IMR-90 (cell line): ENCODE results near the gene RMI2. TPM values are rescaled to one million over a fixed set of nuclear protein-coding genes. Genes with fewer than 3 reads are reported as not detected.
A peak's percentile ranks its signal among the peaks of the same experiment; 100 is the strongest.

ENCODE experiments used
- ATAC-seq: fragments of 200-7000 bp; cut with Tn5 transposase; 2 replicates; pipeline ENCODE4 v1.9.1; 2020; ENCODE audit warnings: low read depth, mild to moderate bottlenecking, moderate library complexity
- BruUV-seq: library from RNA; stranded (reverse); fragments of 400-500 nt; replicated peaks from 2 replicates; lab custom pipeline; 2021; lab: Mats Ljungman, UMichigan
- CTCF ChIA-PET: fragments of 300-600 bp; formaldehyde crosslinking; extraction: SDS; loops from one replicate; lab custom pipeline; 2021; ENCODE audit warnings: antibody characterized with exemption; lab: Yijun Ruan, JAX
- POLR2A ChIA-PET: fragments of 300-600 bp; sonication (Branson Sonifier 250); formaldehyde crosslinking; loops from one replicate; lab custom pipeline; 2022; ENCODE audit warnings: antibody characterized with exemption; ENCODE audit not compliant: unreplicated experiment; lab: Charles Lee
- DNase-seq: peaks from one replicate; pipeline ENCODE4 v3.0.0; 2013
- H2AFZ ChIP-seq: replicated peaks from 2 replicates; pipeline ENCODE3; 2013; ENCODE audit warnings: low read length, mild to moderate bottlenecking; ENCODE audit not compliant: poor library complexity
- H2AK5ac ChIP-seq: 2 replicates; pipeline ENCODE4 v1.6.1; 2013; ENCODE audit warnings: low read depth, low read length, inconsistent platforms
- H2AK9ac ChIP-seq: replicated peaks from 2 replicates; pipeline ENCODE3; 2013; ENCODE audit warnings: mild to moderate bottlenecking, low read depth, low read length, moderate library complexity; ENCODE audit not compliant: poor library complexity
- H2BK120ac ChIP-seq: 2 replicates; pipeline ENCODE4 v1.6.1; 2013; ENCODE audit warnings: low read depth, low read length, inconsistent platforms
- H2BK15ac ChIP-seq: 3 replicates; pipeline ENCODE4 v1.6.1; 2013; ENCODE audit warnings: low read depth, low read length, inconsistent platforms
- H2BK20ac ChIP-seq: 2 replicates; pipeline ENCODE4 v1.6.1; 2013; ENCODE audit warnings: low read depth, mild to moderate bottlenecking, inconsistent platforms, low read length, moderate library complexity
- H2BK5ac ChIP-seq: 2 replicates; pipeline ENCODE4 v1.6.1; 2013; ENCODE audit warnings: mild to moderate bottlenecking, low read depth, low read length, inconsistent platforms; ENCODE audit not compliant: poor library complexity, severe bottlenecking
- H3K14ac ChIP-seq: replicated peaks from 2 replicates; pipeline ENCODE4 v1.6.1; 2013; ENCODE audit warnings: low read depth, low read length, inconsistent platforms
- H3K18ac ChIP-seq: 2 replicates; pipeline ENCODE4 v1.6.1; 2013; ENCODE audit warnings: low read depth, low read length, control low read depth
- H3K23ac ChIP-seq: 2 replicates; pipeline ENCODE4 v1.6.1; 2013; ENCODE audit warnings: low read depth, low read length, inconsistent platforms
- H3K27ac ChIP-seq: 2 replicates; pipeline ENCODE4 v1.5.1; 2013; ENCODE audit warnings: mild to moderate bottlenecking, control low read depth, low read length; ENCODE audit not compliant: insufficient read depth
- H3K27me3 ChIP-seq: 2 replicates; pipeline ENCODE4 v1.6.1; 2013; ENCODE audit warnings: low read length; ENCODE audit not compliant: control insufficient read depth, insufficient read depth
- H3K36me3 ChIP-seq: 2 replicates; pipeline ENCODE4 v1.6.1; 2013; ENCODE audit warnings: low read length, mixed read lengths; ENCODE audit not compliant: control insufficient read depth, insufficient read depth
- H3K4ac ChIP-seq: 2 replicates; pipeline ENCODE4 v1.6.1; 2013; ENCODE audit warnings: low read depth, low read length, inconsistent platforms
- H3K4me1 ChIP-seq: 2 replicates; pipeline ENCODE4 v1.6.1; 2013; ENCODE audit warnings: low read length, mixed read lengths; ENCODE audit not compliant: control insufficient read depth, insufficient read depth
- H3K4me2 ChIP-seq: 2 replicates; pipeline ENCODE4 v1.6.1; 2013; ENCODE audit warnings: low read depth, mild to moderate bottlenecking, control low read depth, low read length, moderate library complexity
- H3K4me3 ChIP-seq: 2 replicates; pipeline ENCODE4 v1.5.1; 2013; ENCODE audit warnings: low read depth, mild to moderate bottlenecking, control low read depth, low read length, moderate library complexity; ENCODE audit not compliant: insufficient read depth
- H3K56ac ChIP-seq: 2 replicates; pipeline ENCODE4 v1.6.1; 2013; ENCODE audit warnings: low read length, inconsistent platforms; ENCODE audit not compliant: insufficient read depth; ENCODE audit errors: extremely low read depth
- H3K79me1 ChIP-seq, 2 experiments: 2 replicates each; pipeline ENCODE4 v1.6.1; 2013; ENCODE audit warnings: low read length in 2 of 2, inconsistent platforms in 1 of 2, low read depth in 1 of 2
- H3K9ac ChIP-seq: 2 replicates; pipeline ENCODE4 v1.6.1; 2013; ENCODE audit warnings: low read depth, low read length, control low read depth
- H3K9me1 ChIP-seq: 2 replicates; pipeline ENCODE4 v1.6.1; 2013; ENCODE audit warnings: low read length, inconsistent platforms; ENCODE audit not compliant: insufficient read depth
- H3K9me3 ChIP-seq: 2 replicates; pipeline ENCODE4 v1.6.1; 2013; ENCODE audit warnings: low read length; ENCODE audit not compliant: control insufficient read depth, insufficient read depth
- H4K20me1 ChIP-seq: 2 replicates; pipeline ENCODE4 v1.6.1; 2013; ENCODE audit warnings: low read length, inconsistent platforms; ENCODE audit not compliant: insufficient read depth
- H4K5ac ChIP-seq: 2 replicates; pipeline ENCODE4 v1.6.1; 2013; ENCODE audit warnings: mild to moderate bottlenecking, low read depth, low read length, control low read depth
- H4K8ac ChIP-seq, 2 experiments: 2 replicates each; pipeline ENCODE4 v1.6.1; 2013; ENCODE audit warnings: low read depth in 2 of 2, low read length in 2 of 2, control low read depth in 1 of 2, inconsistent platforms in 1 of 2
- H4K91ac ChIP-seq: 2 replicates; pipeline ENCODE4 v1.6.1; 2013; ENCODE audit warnings: low read depth, low read length, inconsistent platforms; ENCODE audit not compliant: insufficient read depth
- CEBPB ChIP-seq: IDR thresholded peaks from 2 replicates; pipeline ENCODE4 v1.6.1; 2012; ENCODE audit warnings: low read depth, low read length, improper control_type of control experiment
- CTCF ChIP-seq: conservative IDR thresholded peaks from 2 replicates; pipeline ENCODE4 v1.5.1; 2012; ENCODE audit warnings: mild to moderate bottlenecking, low read depth, low read length, improper control_type of control experiment
- FOS ChIP-seq: fragments of 150-350 bp; IDR thresholded peaks from 2 replicates; pipeline ENCODE4 v1.6.1; 2016; ENCODE audit warnings: low read depth, low read length
- MAFK ChIP-seq: IDR thresholded peaks from 2 replicates; pipeline ENCODE4 v1.6.1; 2012; ENCODE audit warnings: low read depth, low read length, improper control_type of control experiment
- MAZ ChIP-seq: IDR thresholded peaks from 2 replicates; pipeline ENCODE4 v1.6.1; 2012; ENCODE audit warnings: low read depth, mild to moderate bottlenecking, low read length, improper control_type of control experiment, moderate library complexity, borderline replicate concordance
- MXI1 ChIP-seq: IDR thresholded peaks from 2 replicates; pipeline ENCODE4 v1.6.1; 2012; ENCODE audit warnings: low read depth, mild to moderate bottlenecking, low read length, moderate library complexity, borderline replicate concordance
- POLR2A ChIP-seq: IDR thresholded peaks from 2 replicates; pipeline ENCODE4 v1.6.1; 2012; ENCODE audit warnings: mild to moderate bottlenecking, low read depth, low read length
- RAD21 ChIP-seq: IDR thresholded peaks from 2 replicates; pipeline ENCODE4 v1.6.1; 2012; ENCODE audit warnings: low read length, improper control_type of control experiment
- USF2 ChIP-seq: fragments of 150-350 bp; IDR thresholded peaks from 2 replicates; pipeline ENCODE4 v1.6.1; 2017; ENCODE audit warnings: mild to moderate bottlenecking, antibody characterized with exemption, low read length, low read depth
- WGBS, 2 experiments: methylation state at CpG; one replicate each; pipeline versions ENCODE4 v1.1.5 to v1.1.7; 2013; ENCODE audit warnings: missing lambda C conversion rate in 2 of 2; ENCODE audit not compliant: insufficient read length in 1 of 2; ENCODE audit errors: extremely low coverage in 2 of 2; 5-methylcytosine and 5-hydroxymethylcytosine counted together
- dilution Hi-C: fragments of 300-500 bp; cut with HindIII; formaldehyde crosslinking; loops from one replicate; pipeline ENCODE4 v1.14.3; 2018; ENCODE audit warnings: low sequenced_read_pairs; ENCODE audit not compliant: unreplicated experiment
- in situ Hi-C: fragments of 300-500 bp; cut with MboI; formaldehyde crosslinking; loops from 3 replicates; pipeline ENCODE4 v1.14.3; 2019; ENCODE audit warnings: low sequenced_read_pairs, inconsistent platforms, mixed read lengths
- intact Hi-C: fragments of 100-400 bp; cut with micrococcal nuclease; formaldehyde crosslinking; loops from 2 replicates; pipeline ENCODE4 v1.10.0; 2022
- polyA plus RNA-seq, 3 experiments: library from polyadenylated mRNA; depleted of rRNA; stranded (reverse); fragments of >200 nt; gene quantifications; 2 replicates each; pipeline ENCODE4 v1.2.3, GENCODE V29; 2012; ENCODE audit warnings: low replicate concordance in 1 of 3
- total RNA-seq: library from RNA; depleted of rRNA; stranded (reverse); fragments of >200 nt; gene quantifications from 2 replicates; pipeline ENCODE4 v1.2.3, GENCODE V29; 2012

Gene RMI2
- total and polyA plus RNA-seq, 2 of the 4 experiments (the other 2 are of a cell fraction) = 3.2 to 5.6 TPM

- TF ChIP-seq CTCF = no peak
Observed at GRCh38 chr16:11395949-11396240, 50.6 kb downstream of the RMI2 start (continued).

- no TSS peak for BruUV-seq
- peak; percentile 60 for DNase-seq
- Histone ChIP-seq H3K27me3 (peaks cover 2% of the 10 kb centered on the region; the same call in 1 of the 2 replicates), H4K8ac (peak overlapping the region; percentile 40 to 92; a peak in 3 of 4 replicates), H3K14ac (no peak overlapping the region), H3K4ac (peak overlapping the region; percentile 49), H3K79me1 (no peaks in the 10 kb centered on the region), H3K4me1 (peaks cover 3% of the 10 kb centered on the region; the same call in 1 of the 2 replicates), H4K91ac (peak overlapping the region; percentile 40; the same call in 1 of the 2 replicates), H3K4me2 (no peak overlapping the region), H3K56ac (no peak overlapping the region), H3K9me3 (no peaks in the 10 kb centered on the region), H3K4me3 (no peak overlapping the region), H3K27ac (no peak overlapping the region), H2BK120ac (0 out of 2 replicates have a peak overlapping the region, but pooled peaks have one; percentile 44), H3K9me1 (no peaks in the 10 kb centered on the region), H3K23ac (no peak overlapping the region), H4K20me1 (no peaks in the 10 kb centered on the region), H2BK5ac (no peak overlapping the region), H3K9ac (no peak overlapping the region), H4K5ac (no peak overlapping the region; the same call in 1 of the 2 replicates), H3K18ac (no peak overlapping the region), H2AK9ac (peak overlapping the region; percentile 73), H2BK20ac (no peak overlapping the region), H2AFZ (peak overlapping the region; percentile 91), H3K36me3 (no peaks in the 10 kb centered on the region), H2AK5ac (no peak overlapping the region; the same call in 1 of the 2 replicates), H2BK15ac (no peak overlapping the region)
- CTCF ChIA-PET = interaction anchor here (0.5 to 1.6 kb wide), 9 partner anchors 9 to 658 kb away, joined by 3 to 10 read pairs (median 3); no protein-coding TSS in a partner anchor
- intact Hi-C loops = loop anchor here (1.0 to 10.0 kb wide), 2 partner anchors 318 to 668 kb away; no protein-coding TSS in a partner anchor
- ATAC-seq = peak; percentile 99
- dilution Hi-C loops = no loop called here
- in situ Hi-C loops = loop anchor here (5.0 kb wide), 1 partner anchor 316 kb away; no protein-coding TSS in a partner anchor
- 37% methylated on average over 13 of the region's 24 CpGs; no CpG with 5 or more reads in 1 of the 2 experiments for WGBS, 2 experiments
- POLR2A ChIA-PET = interaction anchor here (1.0 kb wide), 1 partner anchor 140 kb away, joined by 4 read pairs; the partner anchor contains the start of gene SOCS1
- TF ChIP-seq MAFK (no peak), MXI1 (no peak), USF2 (no peak), CTCF (peak; percentile 96), FOS (no peak), POLR2A (peak; percentile 50; the same call in 1 of the 2 replicates), CEBPB (no peak), MAZ (peak; percentile 88; the same call in 1 of the 2 replicates), RAD21 (peak; percentile 98)
Observed at GRCh38 chr16:11396241-11397048, 51.2 kb downstream of the RMI2 start.
